HEK293 (cell line): ENCODE measurements around the gene TCEA2.
A peak's percentile ranks its signal among the peaks of the same experiment; 100 is the strongest.

Experiments used
- ELK4 ChIP-seq: IDR thresholded peaks from 2 replicates; pipeline ENCODE4 v1.6.1; 2011; ENCODE audit warnings: mild to moderate bottlenecking, low read depth, low read length, borderline replicate concordance
- MEIS1 ChIP-seq: sonication (generic); formaldehyde crosslinking; IDR thresholded peaks from 2 replicates; pipeline ENCODE4 v1.8.1; 2022; ENCODE audit warnings: missing genetic modification reagents, mild to moderate bottlenecking, borderline replicate concordance
- OSR2 ChIP-seq: fragments of 450-650 bp; formaldehyde crosslinking; IDR thresholded peaks from 2 replicates; pipeline ENCODE4 v1.5.1; 2016; ENCODE audit warnings: missing biosample characterization, missing genetic modification characterization
- PBX3 ChIP-seq: sonication (generic); formaldehyde crosslinking; IDR thresholded peaks from 2 replicates; pipeline ENCODE4 v1.8.1; 2022; ENCODE audit warnings: mild to moderate bottlenecking, moderate library complexity, missing genetic modification reagents
- SALL2 ChIP-seq: fragments of 450-650 bp; formaldehyde crosslinking; IDR thresholded peaks from 2 replicates; pipeline ENCODE4 v1.5.0; 2017; ENCODE audit warnings: missing biosample characterization, mild to moderate bottlenecking, missing genetic modification characterization, borderline replicate concordance
- SCRT1 ChIP-seq: fragments of 450-650 bp; formaldehyde crosslinking; IDR thresholded peaks from 2 replicates; pipeline ENCODE4 v1.5.1; 2016; ENCODE audit warnings: missing biosample characterization, missing genetic modification characterization, borderline replicate concordance
- ZBTB11 ChIP-seq: fragments of 450-650 bp; formaldehyde crosslinking; conservative IDR thresholded peaks from 2 replicates; pipeline ENCODE4 v1.5.1; 2016; ENCODE audit warnings: low read depth, missing biosample characterization, missing genetic modification characterization
- ZBTB20 ChIP-seq: fragments of 450-650 bp; formaldehyde crosslinking; IDR thresholded peaks from 2 replicates; pipeline ENCODE4 v1.5.1; 2016; ENCODE audit warnings: missing biosample characterization, missing genetic modification characterization
- ZIC2 ChIP-seq: fragments of 450-650 bp; formaldehyde crosslinking; IDR thresholded peaks from 2 replicates; pipeline ENCODE4 v1.5.1; 2016; ENCODE audit warnings: missing biosample characterization, missing genetic modification characterization
- ZNF175 ChIP-seq: fragments of 450-650 bp; formaldehyde crosslinking; IDR thresholded peaks from 2 replicates; pipeline ENCODE4 v1.5.1; 2016; ENCODE audit warnings: missing biosample characterization, missing genetic modification characterization
- ZNF202 ChIP-seq: fragments of 450-650 bp; formaldehyde crosslinking; IDR thresholded peaks from 2 replicates; pipeline ENCODE4 v1.5.1; 2016; ENCODE audit warnings: missing biosample characterization, missing genetic modification characterization, borderline replicate concordance
- ZNF221 ChIP-seq: fragments of 450-650 bp; formaldehyde crosslinking; IDR thresholded peaks from 2 replicates; pipeline ENCODE4 v1.5.1; 2017; ENCODE audit warnings: missing biosample characterization, missing genetic modification characterization, borderline replicate concordance
- ZNF248 ChIP-seq: fragments of 450-650 bp; formaldehyde crosslinking; IDR thresholded peaks from 2 replicates; pipeline ENCODE4 v1.5.1; 2017; ENCODE audit warnings: missing biosample characterization, missing genetic modification characterization
- ZNF266 ChIP-seq: fragments of 450-650 bp; formaldehyde crosslinking; IDR thresholded peaks from 2 replicates; pipeline ENCODE4 v1.5.1; 2016; ENCODE audit warnings: missing biosample characterization, missing genetic modification characterization, low read depth
- ZNF280D ChIP-seq: fragments of 450-650 bp; formaldehyde crosslinking; IDR thresholded peaks from 2 replicates; pipeline ENCODE4 v1.5.1; 2016; ENCODE audit warnings: missing biosample characterization, missing genetic modification characterization
- ZNF302 ChIP-seq: fragments of 450-650 bp; formaldehyde crosslinking; IDR thresholded peaks from 2 replicates; pipeline ENCODE4 v1.5.1; 2016; ENCODE audit warnings: missing biosample characterization, missing genetic modification characterization, low read depth
- ZNF335 ChIP-seq: fragments of 450-650 bp; formaldehyde crosslinking; conservative IDR thresholded peaks from 2 replicates; pipeline ENCODE4 v1.5.1; 2016; ENCODE audit warnings: missing biosample characterization, missing genetic modification characterization
- ZNF426 ChIP-seq: fragments of 450-650 bp; formaldehyde crosslinking; IDR thresholded peaks from 2 replicates; pipeline ENCODE4 v1.5.1; 2017; ENCODE audit warnings: missing biosample characterization, missing genetic modification characterization, mild to moderate bottlenecking, inconsistent platforms, moderate library complexity
- ZNF449 ChIP-seq: fragments of 450-650 bp; formaldehyde crosslinking; IDR thresholded peaks from 2 replicates; pipeline ENCODE4 v1.5.1; 2017; ENCODE audit warnings: missing biosample characterization, mild to moderate bottlenecking, missing genetic modification characterization, moderate library complexity
- ZNF510 ChIP-seq: fragments of 450-650 bp; formaldehyde crosslinking; IDR thresholded peaks from 2 replicates; pipeline ENCODE4 v1.5.1; 2018; ENCODE audit warnings: mild to moderate bottlenecking, missing genetic modification characterization, missing biosample characterization; ENCODE audit not compliant: insufficient replicate concordance
- ZNF704 ChIP-seq: fragments of 450-650 bp; formaldehyde crosslinking; IDR thresholded peaks from 2 replicates; pipeline ENCODE4 v1.5.1; 2016; ENCODE audit warnings: missing biosample characterization, missing genetic modification characterization
- TF ChIP-seq, protein P1 (sequence below): fragments of 450-650 bp; formaldehyde crosslinking; IDR thresholded peaks from 2 replicates; pipeline ENCODE4 v1.5.1; 2016; ENCODE audit warnings: missing biosample characterization, missing genetic modification characterization

TCEA2 gene

GRCh38 chr20:64038565-64039292 is 24.3 kb upstream of the TCEA2 start (continued):
- peak; percentile 56; the same call in 1 of the 2 replicates for TF ChIP-seq ZBTB11 (tag by site-specific recombination)
- TF ChIP-seq ZBTB20 (tag by site-specific recombination): peak; percentile 86
- no peak for TF ChIP-seq SCRT1 (tag by site-specific recombination)
- no peak for TF ChIP-seq ZNF426 (tag by site-specific recombination)
- no peak for TF ChIP-seq ZNF302 (tag by site-specific recombination)
- no peak for TF ChIP-seq PBX3 (CRISPR knock-in tag)
- TF ChIP-seq ZNF202 (tag by site-specific recombination): no peak
- TF ChIP-seq ZNF335: peak; percentile 97
- TF ChIP-seq ZNF266: no peak
- TF ChIP-seq ZNF248 (tag by site-specific recombination): no peak
- no peak for TF ChIP-seq MEIS1
- no peak for TF ChIP-seq ZNF449 (tag by site-specific recombination)
- no peak for TF ChIP-seq ZNF510 (tag by site-specific recombination)
- peak; percentile 84 for TF ChIP-seq ZIC2 (tag by site-specific recombination)
- no peak for TF ChIP-seq ZNF704 (tag by site-specific recombination)
- no peak for TF ChIP-seq ZNF175 (tag by site-specific recombination)
- TF ChIP-seq ZNF280D (tag by site-specific recombination): no peak
- no peak for TF ChIP-seq OSR2 (tag by site-specific recombination)
- TF ChIP-seq SALL2: no peak
- no peak for TF ChIP-seq ZNF221 (tag by site-specific recombination)
- TF ChIP-seq, protein P1, sequence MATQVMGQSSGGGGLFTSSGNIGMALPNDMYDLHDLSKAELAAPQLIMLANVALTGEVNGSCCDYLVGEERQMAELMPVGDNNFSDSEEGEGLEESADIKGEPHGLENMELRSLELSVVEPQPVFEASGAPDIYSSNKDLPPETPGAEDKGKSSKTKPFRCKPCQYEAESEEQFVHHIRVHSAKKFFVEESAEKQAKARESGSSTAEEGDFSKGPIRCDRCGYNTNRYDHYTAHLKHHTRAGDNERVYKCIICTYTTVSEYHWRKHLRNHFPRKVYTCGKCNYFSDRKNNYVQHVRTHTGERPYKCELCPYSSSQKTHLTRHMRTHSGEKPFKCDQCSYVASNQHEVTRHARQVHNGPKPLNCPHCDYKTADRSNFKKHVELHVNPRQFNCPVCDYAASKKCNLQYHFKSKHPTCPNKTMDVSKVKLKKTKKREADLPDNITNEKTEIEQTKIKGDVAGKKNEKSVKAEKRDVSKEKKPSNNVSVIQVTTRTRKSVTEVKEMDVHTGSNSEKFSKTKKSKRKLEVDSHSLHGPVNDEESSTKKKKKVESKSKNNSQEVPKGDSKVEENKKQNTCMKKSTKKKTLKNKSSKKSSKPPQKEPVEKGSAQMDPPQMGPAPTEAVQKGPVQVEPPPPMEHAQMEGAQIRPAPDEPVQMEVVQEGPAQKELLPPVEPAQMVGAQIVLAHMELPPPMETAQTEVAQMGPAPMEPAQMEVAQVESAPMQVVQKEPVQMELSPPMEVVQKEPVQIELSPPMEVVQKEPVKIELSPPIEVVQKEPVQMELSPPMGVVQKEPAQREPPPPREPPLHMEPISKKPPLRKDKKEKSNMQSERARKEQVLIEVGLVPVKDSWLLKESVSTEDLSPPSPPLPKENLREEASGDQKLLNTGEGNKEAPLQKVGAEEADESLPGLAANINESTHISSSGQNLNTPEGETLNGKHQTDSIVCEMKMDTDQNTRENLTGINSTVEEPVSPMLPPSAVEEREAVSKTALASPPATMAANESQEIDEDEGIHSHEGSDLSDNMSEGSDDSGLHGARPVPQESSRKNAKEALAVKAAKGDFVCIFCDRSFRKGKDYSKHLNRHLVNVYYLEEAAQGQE (tag by site-specific recombination): no peak
- no peak for TF ChIP-seq ELK4
